Progenitor cell of endocrine pancreas (in vitro differentiated cells): ENCODE data around the gene CFAP74. TPM values are rescaled to one million over a fixed set of nuclear protein-coding genes. Genes with fewer than 3 reads are reported as not detected.
A peak's percentile ranks its signal among the peaks of the same experiment; 100 is the strongest.

Experiments
- DNase-seq: peaks from one replicate; pipeline ENCODE4 v3.0.0; 2021; ENCODE audit warnings: low spot score; ENCODE audit not compliant: unreplicated experiment
- H3K27ac Mint-ChIP-seq: 2 replicates; pipeline ENCODE4 v1.8.0; 2021; ENCODE audit warnings: mild to moderate bottlenecking, moderate library complexity, mixed read lengths
- H3K27me3 Mint-ChIP-seq: 2 replicates; pipeline ENCODE4 v1.8.0; 2021; ENCODE audit warnings: mixed read lengths
- H3K36me3 Mint-ChIP-seq: 2 replicates; pipeline ENCODE4 v1.8.0; 2022; ENCODE audit warnings: mixed read lengths; ENCODE audit not compliant: insufficient read depth
- H3K4me1 Mint-ChIP-seq: 2 replicates; pipeline ENCODE4 v1.8.0; 2021; ENCODE audit warnings: low read depth, mixed read lengths
- H3K4me3 Mint-ChIP-seq: 2 replicates; pipeline ENCODE4 v1.8.0; 2021; ENCODE audit warnings: low read depth, mild to moderate bottlenecking, moderate library complexity, mixed read lengths
- H3K9me3 Mint-ChIP-seq: 2 replicates; pipeline ENCODE4 v1.8.0; 2021; ENCODE audit warnings: low read depth, mixed read lengths
- total RNA-seq: library from RNA; stranded (reverse); gene quantifications from 2 replicates; pipeline ENCODE4 v1.2.1, GENCODE V29; 2021
- TF ChIP-seq, protein P1 (sequence below): fragments of 200-600 bp; sonication (generic); IDR thresholded peaks from one replicate; pipeline ENCODE4 v1.5.0; 2021; ENCODE audit warnings: antibody characterized with exemption, mild to moderate bottlenecking; ENCODE audit not compliant: unreplicated experiment

CFAP74 gene
- total RNA-seq, 1 donor from 2014 or later: 0.93 TPM

DNA sequence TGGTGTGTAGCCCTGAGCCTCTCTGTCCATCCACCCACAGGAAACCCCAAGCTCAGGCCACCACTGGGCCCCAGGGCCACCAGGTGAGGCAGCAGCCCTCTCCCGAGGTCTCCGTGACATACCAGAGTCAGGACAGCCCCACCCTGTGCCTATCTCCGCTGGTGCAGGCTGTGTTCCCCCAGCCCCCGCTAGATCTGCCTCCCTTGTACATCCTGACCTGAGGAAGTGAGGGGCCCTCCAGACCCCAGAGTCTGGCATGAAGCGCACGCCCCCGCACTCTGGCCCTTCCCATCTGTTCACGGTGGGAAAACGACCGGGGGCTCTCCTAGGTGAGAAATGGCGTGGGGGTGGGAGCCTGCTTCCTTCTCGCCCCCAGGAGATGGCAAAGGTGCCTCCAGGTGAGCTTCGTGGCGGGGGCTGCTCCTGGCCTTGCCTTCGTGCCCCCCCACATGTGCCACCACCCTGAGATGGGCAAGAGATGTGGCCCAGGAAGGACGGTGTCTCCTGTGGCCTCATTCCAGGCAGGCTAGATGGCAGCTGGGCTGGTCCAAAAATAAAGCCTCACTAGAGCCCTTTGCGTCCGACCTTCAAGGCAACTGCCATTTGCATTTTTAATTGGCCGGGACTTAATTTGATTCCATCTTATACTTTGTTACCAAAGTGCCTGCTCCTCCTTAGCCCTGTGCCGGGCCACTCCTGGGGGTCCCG, 18.6 kb upstream of the CFAP74 start:
- H3K4me1 Mint-ChIP-seq: no peaks in the 10 kb centered on the region
- no peak overlapping the region for H3K4me3 Mint-ChIP-seq
- no peaks in the 10 kb centered on the region for H3K36me3 Mint-ChIP-seq
- peaks cover 53% of the 10 kb centered on the region for H3K27me3 Mint-ChIP-seq
- H3K9me3 Mint-ChIP-seq: no peaks in the 10 kb centered on the region
- no peak overlapping the region for H3K27ac Mint-ChIP-seq
- DNase-seq: no peak
- TF ChIP-seq, protein P1, sequence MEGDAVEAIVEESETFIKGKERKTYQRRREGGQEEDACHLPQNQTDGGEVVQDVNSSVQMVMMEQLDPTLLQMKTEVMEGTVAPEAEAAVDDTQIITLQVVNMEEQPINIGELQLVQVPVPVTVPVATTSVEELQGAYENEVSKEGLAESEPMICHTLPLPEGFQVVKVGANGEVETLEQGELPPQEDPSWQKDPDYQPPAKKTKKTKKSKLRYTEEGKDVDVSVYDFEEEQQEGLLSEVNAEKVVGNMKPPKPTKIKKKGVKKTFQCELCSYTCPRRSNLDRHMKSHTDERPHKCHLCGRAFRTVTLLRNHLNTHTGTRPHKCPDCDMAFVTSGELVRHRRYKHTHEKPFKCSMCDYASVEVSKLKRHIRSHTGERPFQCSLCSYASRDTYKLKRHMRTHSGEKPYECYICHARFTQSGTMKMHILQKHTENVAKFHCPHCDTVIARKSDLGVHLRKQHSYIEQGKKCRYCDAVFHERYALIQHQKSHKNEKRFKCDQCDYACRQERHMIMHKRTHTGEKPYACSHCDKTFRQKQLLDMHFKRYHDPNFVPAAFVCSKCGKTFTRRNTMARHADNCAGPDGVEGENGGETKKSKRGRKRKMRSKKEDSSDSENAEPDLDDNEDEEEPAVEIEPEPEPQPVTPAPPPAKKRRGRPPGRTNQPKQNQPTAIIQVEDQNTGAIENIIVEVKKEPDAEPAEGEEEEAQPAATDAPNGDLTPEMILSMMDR: no peak

DNA sequence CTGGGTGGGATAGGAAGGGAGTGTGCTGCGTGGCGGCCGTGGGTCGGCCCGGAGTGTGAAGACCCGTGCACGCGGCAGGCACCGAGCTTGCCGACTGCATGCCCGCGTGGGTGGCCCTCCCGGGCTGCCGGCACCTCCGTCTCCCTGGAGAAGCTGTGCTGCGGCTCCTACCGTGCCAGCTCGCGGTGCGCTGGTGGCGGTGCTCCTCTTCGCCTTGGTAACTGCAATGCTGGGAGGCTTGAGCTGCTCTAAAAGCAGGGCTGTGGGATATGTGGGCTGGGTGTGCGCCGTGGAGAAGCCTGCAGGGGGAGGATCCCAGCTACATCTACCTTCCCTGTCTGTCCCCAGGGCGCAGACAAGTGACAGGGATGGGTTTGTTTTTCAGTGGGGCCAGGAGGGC, 18.0 kb upstream of the CFAP74 start:
- Mint-ChIP-seq H3K4me1 (no peaks in the 10 kb centered on the region), H3K27me3 (peaks cover 59% of the 10 kb centered on the region), H3K27ac (no peak overlapping the region), H3K9me3 (no peaks in the 10 kb centered on the region), H3K4me3 (no peak overlapping the region), H3K36me3 (no peaks in the 10 kb centered on the region)
- TF ChIP-seq, protein P1: no peak
- DNase-seq: no peak

DNA sequence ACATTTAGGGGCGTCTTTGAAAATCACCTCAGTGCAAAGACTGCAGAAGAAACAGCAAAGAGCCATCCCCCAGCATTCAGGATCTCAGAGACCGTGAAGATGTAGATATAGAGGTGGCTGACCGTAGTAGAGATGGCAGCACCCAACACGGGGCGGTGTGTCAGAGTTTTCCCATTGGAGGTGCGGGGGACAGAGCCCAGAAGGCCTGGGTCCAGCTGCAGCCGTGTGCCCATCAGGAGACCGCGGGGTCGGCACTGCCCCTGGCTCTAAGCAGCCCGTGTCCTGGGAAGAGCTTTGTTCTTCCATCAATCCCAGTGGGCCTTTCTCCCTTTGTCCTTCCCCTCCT, 16.7 kb upstream of the CFAP74 start:
- no peaks in the 10 kb centered on the region for H3K36me3 Mint-ChIP-seq
- H3K4me3 Mint-ChIP-seq: no peak overlapping the region
- peaks cover 71% of the 10 kb centered on the region for H3K27me3 Mint-ChIP-seq
- no peaks in the 10 kb centered on the region for H3K9me3 Mint-ChIP-seq
- no peaks in the 10 kb centered on the region for H3K4me1 Mint-ChIP-seq
- TF ChIP-seq, protein P1: no peak
- DNase-seq: no peak
- H3K27ac Mint-ChIP-seq: no peak overlapping the region

DNA sequence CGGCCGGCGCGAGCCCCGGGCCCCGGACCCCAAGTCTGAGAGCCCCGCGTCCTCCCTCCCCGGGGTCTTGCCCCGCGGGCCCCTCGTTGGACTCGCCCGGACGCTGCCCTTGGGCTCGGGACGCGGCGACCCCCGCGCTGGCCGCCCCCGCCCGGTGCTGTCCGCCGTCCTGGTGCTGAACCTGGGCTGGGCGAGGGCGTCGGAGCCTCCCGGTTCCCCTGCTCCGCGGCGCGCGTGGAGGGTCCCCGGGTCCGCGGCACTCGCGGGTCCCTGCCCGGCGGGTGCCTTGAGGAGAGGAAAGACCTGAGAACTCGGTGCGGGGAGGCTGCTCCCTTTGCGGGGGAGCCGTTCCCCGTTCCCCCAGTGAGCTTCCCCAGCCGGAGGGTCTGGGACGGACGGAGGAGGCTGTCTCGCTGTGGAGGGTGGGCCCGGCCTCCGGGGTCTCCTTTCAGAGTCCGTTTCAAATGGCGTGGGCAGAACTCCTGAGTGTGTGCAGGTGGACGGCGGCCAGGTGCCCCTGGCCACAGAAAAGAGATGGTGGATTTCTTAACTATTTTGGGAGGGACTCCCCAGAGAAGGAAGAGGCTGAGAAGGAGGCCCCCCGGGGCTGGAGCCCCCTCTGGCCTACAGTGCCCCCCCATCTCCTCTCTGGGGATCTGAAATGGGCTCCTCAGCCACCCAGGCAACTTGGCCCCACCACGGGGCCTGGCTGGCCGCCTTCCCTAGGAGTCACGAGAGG, 16.2 kb upstream of the CFAP74 start:
- Mint-ChIP-seq H3K4me1 (no peaks in the 10 kb centered on the region), H3K4me3 (no peak overlapping the region), H3K36me3 (no peaks in the 10 kb centered on the region), H3K27ac (no peak overlapping the region), H3K9me3 (no peaks in the 10 kb centered on the region), H3K27me3 (peaks cover 77% of the 10 kb centered on the region)
- TF ChIP-seq, protein P1: no peak
- DNase-seq: peak; percentile 59

DNA sequence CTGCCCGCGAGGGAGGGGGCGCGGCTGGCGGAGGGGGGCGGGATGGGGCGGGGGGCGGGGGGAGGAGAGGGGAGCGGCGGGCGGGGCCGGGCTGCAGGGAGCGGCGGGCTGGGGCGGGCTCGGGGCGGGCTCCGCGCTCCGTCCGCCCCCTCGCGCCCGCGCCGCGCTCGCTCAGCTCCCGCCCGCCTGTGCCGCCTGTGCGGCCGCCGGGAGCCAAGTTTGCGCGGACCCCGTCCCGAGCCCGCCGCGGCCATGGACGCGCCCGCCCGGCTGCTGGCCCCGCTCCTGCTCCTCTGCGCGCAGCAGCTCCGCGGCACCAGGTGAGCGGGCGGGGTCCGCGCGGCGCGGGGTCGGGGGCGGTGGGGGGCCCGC, 15.6 kb upstream of the CFAP74 start, which contains the start of gene GABRD:
Gene GABRD (plus strand): TSS at position 174 of the 372 bp plus-strand sequence. CDS start 79 bp downstream, at position 253.
- Mint-ChIP-seq H3K4me1 (no peaks in the 10 kb centered on the region), H3K9me3 (no peaks in the 10 kb centered on the region), H3K36me3 (no peaks in the 10 kb centered on the region), H3K4me3 (peak within 1 kb of the TSS; percentile 17), H3K27ac (peak within 1 kb of the TSS; percentile 62), H3K27me3 (peaks cover 83% of the 10 kb centered on the region)
- no peak for DNase-seq
- TF ChIP-seq, protein P1: no peak
